ENCODE measurements around the gene BLCAP. TPM values are rescaled to one million over a fixed set of nuclear protein-coding genes. Genes with fewer than 3 reads are reported as not detected.
A peak's percentile ranks its signal among the peaks of the same experiment; 100 is the strongest.

The BLCAP gene
- total RNA-seq, 2 donors from 2014 or later = 93.0 to 101 TPM

DNA sequence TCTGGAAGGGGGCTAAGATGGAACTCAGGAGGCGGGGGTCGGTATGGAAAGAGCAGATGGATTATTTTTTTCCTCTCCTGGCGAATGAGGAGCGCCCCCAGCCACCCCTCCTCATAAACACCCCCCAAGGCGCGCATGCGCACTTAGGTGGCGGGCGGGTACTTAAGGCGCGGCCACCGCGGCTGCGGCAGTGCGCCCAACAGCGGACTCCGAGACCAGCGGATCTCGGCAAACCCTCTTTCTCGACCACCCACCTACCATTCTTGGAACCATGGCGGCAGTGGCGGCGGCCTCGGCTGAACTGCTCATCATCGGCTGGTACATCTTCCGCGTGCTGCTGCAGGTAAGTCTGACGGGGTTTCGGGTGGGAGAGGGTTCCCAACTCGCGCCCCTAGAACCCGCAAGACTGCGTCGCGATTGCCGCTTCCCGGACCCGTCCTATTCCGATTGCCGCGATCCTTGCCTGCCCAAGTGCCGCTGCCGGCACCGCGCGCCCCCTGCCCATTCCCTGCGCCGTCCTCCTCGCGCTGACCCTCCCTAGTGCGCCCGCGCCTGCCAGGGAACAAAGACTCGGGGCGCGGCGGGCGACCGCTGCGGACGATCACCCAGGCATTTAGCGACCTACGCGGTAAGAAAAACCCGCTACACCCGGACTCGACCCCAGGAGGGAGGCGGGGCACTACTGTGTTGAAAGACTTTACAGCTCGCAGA, 6.5 kb downstream of the BLCAP start, which contains the start of gene NNAT:
Gene NNAT, plus strand, starts transcription at position 190 of the 711 bp plus-strand sequence. Its CDS starts 82 bp downstream, at position 272.
- WGBS = 61% methylated on average over 65 of the region's 69 CpGs
- no peaks in the 10 kb centered on the region for H3K36me3 ChIP-seq
- TF ChIP-seq POLR2A (IDR thresholded peaks at IDR 0.05) = no peak
- H3K4me3 ChIP-seq = peak within 1 kb of the TSS; percentile 3 to 8
- no peaks in the 10 kb centered on the region for H3K9me3 ChIP-seq
- H3K27me3 ChIP-seq (replicated peaks; ENCODE audit: insufficient read depth) = no peaks in the 10 kb centered on the region
- DNase-seq (ENCODE audit: low spot score) = no peak
- H3K27ac ChIP-seq = peak within 1 kb of the TSS; percentile 71 to 88
- intact Hi-C loops (cut with DNase I) = no loop called here
- H3K4me1 ChIP-seq (replicated peaks) = peaks cover 35% of the 10 kb centered on the region

DNA sequence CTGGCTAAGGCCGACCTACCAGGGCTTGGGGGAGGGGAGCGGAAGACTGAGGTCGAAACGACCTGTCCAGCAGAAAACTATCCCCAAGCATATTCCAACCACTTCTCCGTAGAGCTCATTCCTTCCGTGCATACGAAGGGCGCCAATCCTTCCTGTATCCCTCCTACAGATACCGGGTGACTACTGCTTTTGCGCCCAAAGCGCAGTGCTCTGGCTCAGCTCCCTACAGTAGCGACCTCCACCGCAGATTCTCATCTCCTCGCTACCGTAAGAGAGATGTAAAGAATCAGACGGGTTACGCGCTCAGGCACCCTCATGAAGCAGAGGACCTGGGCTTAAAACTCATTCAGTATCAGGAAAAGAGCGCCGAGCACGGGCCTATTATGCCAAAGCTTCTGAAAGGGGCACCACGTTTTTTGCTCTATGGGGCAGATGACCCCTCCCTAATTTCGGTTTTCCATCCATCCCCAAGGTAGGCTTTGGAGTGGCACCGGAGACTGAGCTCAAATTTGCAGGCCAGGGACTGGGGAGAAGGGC, 7.2 kb downstream of the BLCAP start:
- peaks cover 35% of the 10 kb centered on the region for H3K4me1 ChIP-seq (replicated peaks)
- intact Hi-C loops (cut with DNase I) = no loop called here
- H3K27ac ChIP-seq = peak overlapping the region in 1 of 2 donors; percentile 88
- H3K27me3 ChIP-seq (replicated peaks; ENCODE audit: insufficient read depth) = no peaks in the 10 kb centered on the region
- H3K9me3 ChIP-seq = no peaks in the 10 kb centered on the region
- no peak overlapping the region for H3K4me3 ChIP-seq
- TF ChIP-seq, protein P1, sequence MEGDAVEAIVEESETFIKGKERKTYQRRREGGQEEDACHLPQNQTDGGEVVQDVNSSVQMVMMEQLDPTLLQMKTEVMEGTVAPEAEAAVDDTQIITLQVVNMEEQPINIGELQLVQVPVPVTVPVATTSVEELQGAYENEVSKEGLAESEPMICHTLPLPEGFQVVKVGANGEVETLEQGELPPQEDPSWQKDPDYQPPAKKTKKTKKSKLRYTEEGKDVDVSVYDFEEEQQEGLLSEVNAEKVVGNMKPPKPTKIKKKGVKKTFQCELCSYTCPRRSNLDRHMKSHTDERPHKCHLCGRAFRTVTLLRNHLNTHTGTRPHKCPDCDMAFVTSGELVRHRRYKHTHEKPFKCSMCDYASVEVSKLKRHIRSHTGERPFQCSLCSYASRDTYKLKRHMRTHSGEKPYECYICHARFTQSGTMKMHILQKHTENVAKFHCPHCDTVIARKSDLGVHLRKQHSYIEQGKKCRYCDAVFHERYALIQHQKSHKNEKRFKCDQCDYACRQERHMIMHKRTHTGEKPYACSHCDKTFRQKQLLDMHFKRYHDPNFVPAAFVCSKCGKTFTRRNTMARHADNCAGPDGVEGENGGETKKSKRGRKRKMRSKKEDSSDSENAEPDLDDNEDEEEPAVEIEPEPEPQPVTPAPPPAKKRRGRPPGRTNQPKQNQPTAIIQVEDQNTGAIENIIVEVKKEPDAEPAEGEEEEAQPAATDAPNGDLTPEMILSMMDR (IDR thresholded peaks at IDR 0.05) = no peak
- TF ChIP-seq POLR2A (IDR thresholded peaks at IDR 0.05) = no peak
- TF ChIP-seq POLR2AphosphoS5 (IDR thresholded peaks at IDR 0.05) = no peak
- no peaks in the 10 kb centered on the region for H3K36me3 ChIP-seq
- no peak for DNase-seq (ENCODE audit: low spot score)
- 84% methylated on average over 24 of the region's 24 CpGs for WGBS

DNA sequence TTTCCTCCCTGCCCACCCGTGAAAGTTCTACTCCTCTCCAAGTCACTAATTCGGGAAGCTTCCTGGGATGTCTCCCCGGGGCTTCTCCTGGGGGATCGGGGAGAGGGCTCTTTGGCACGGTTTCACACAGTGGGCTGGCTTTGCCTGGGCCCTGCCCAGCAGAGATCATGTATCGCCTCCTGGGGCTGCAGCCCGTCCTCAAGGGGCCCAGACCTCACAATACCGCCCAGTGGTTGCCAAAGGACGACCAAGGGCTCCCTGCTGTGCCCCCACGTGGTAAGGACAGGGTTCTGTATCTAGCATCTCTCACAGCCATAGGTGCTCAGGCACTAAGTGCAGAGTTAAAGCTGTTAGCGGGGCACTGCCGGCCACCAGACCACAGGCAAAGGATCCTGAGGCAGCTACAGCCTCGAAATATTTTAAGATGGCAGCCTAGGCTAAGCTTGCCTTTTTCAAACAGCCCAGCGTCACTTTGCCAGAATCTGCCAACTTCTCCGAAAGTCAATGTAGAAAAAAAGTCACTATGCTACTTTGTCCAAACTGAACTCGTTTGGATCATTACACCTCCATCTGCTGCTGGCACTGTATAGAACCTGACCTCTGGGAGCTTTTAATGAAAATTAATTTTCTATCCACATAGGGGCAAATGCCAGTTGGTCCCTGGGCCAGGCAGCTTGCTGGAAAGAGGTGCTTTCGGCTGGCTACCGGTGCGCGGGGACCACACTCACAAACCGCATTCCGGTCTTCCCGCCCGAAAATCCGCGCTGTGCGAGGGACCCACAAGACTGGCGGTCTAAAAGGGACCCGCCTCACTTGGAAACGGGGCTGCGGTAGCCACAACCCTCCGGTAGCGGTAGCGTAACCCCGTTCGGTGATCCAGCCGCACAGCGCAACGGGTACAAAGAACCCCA, 7.9 kb downstream of the BLCAP start:
- TF ChIP-seq POLR2AphosphoS5 (IDR thresholded peaks at IDR 0.05) (no peak), POLR2A (IDR thresholded peaks at IDR 0.05) (no peak)
- TF ChIP-seq, protein P1 (IDR thresholded peaks at IDR 0.05) = peak in 1 of 4 experiments; percentile 7
- no peaks in the 10 kb centered on the region for H3K9me3 ChIP-seq
- no peaks in the 10 kb centered on the region for H3K36me3 ChIP-seq
- H3K4me3 ChIP-seq = no peak overlapping the region
- peaks cover 35% of the 10 kb centered on the region for H3K4me1 ChIP-seq (replicated peaks)
- peak overlapping the region; percentile 71 to 88 for H3K27ac ChIP-seq
- H3K27me3 ChIP-seq (replicated peaks; ENCODE audit: insufficient read depth) = no peaks in the 10 kb centered on the region
- WGBS = 69% methylated on average over 39 of the region's 39 CpGs
- no peak for DNase-seq (ENCODE audit: low spot score)
- intact Hi-C loops (cut with DNase I) = no loop called here

DNA sequence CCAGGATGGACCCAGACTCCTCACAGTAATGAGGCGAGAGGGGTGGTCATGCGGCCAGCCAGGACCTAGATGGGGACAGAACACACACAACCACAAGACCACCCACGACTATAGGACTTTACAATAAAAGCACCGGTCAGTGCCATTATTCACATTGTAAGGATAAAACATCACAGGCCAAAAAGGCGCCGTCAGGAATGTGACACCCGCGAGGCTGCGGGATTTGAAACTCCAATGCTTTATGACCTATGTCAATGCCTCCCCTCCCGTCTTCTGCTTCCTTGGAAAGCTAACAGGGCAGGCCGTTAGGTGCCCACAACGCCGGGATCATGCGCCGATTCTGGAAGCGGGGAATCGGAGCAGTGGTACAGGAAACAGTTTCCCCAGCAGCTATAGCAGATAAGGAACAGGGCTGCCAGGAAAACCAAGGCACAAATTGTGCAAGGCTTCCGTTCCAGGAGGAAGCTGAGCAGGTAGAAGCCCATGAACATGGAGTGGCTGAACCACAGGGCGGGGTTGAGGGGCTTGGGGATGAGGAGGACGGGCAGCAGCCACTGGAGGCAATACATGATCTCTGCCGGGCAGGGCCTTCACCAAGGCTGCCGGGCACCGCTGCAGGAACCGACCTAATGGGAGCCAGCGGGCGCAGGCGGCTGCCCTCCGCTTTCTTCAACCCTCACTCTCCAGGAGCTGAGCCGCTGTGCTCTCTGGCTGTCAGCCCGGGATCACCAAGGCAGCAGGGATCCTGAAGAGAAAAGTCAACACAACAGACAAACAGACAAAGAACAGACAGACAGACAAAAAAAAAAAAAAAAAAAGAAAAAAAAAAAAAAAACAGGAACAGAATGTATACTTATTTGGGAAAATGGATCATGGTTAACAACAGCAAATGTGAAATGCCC, 8.8 kb downstream of the BLCAP start:
- TF ChIP-seq, protein P1 (IDR thresholded peaks at IDR 0.05) = no peak
- TF ChIP-seq POLR2A (IDR thresholded peaks at IDR 0.05) (no peak), POLR2AphosphoS5 (IDR thresholded peaks at IDR 0.05) (peak; percentile 7)
- no peaks in the 10 kb centered on the region for H3K27me3 ChIP-seq (replicated peaks; ENCODE audit: insufficient read depth)
- peak; percentile 74 for DNase-seq (ENCODE audit: low spot score)
- peak overlapping the region; percentile 71 to 88 for H3K27ac ChIP-seq
- intact Hi-C loops (cut with DNase I) = no loop called here
- H3K4me1 ChIP-seq (replicated peaks) = peaks cover 31% of the 10 kb centered on the region
- WGBS = 53% methylated on average over 30 of the region's 30 CpGs
- H3K36me3 ChIP-seq = no peaks in the 10 kb centered on the region
- no peaks in the 10 kb centered on the region for H3K9me3 ChIP-seq
- H3K4me3 ChIP-seq = no peak overlapping the region
